ENCODE measurements around the gene NUDCD3.
"Not testable (repeated sequence)": the region's sequence is repeated elsewhere in the genome, so short reads cannot be mapped to it uniquely, and the experiment has no call there.

NUDCD3 gene

GRCh38 chr7:44515590-44516268 lies 25.3 kb upstream of the NUDCD3 start:
- Histone ChIP-seq H3K27ac (ENCODE audit: low read length) (no peak overlapping the region), H3K4me1 (ENCODE audit: control insufficient read depth, insufficient read depth, low read length) (no peaks in the 10 kb centered on the region), H3K27me3 (ENCODE audit: control insufficient read depth in 1 of 2, insufficient read depth in 2 of 2, low read length in 2 of 2) (no peaks in the 10 kb centered on the region)

GRCh38 chr7:44512736-44513135 lies 22.3 kb upstream of the NUDCD3 start:
- no peak overlapping the region for H3K9ac ChIP-seq (ENCODE audit: low read length in 2 of 2)
- no peak overlapping the region for H3K4me3 ChIP-seq (ENCODE audit: low read length in 2 of 2)
- no peaks in the 10 kb centered on the region for H3K9me3 ChIP-seq (ENCODE audit: control insufficient read depth in 2 of 2, low read length in 2 of 2)
- peaks cover 0 to 3% of the 10 kb centered on the region in 2 donors for H3K36me3 ChIP-seq (ENCODE audit: control insufficient read depth in 2 of 2, insufficient read depth in 2 of 2, low read length in 2 of 2)
- H3K27me3 ChIP-seq (ENCODE audit: control insufficient read depth in 1 of 2, insufficient read depth in 2 of 2, low read length in 2 of 2) = peaks cover 0 to 2% of the 10 kb centered on the region in 2 donors
- H3K27ac ChIP-seq (ENCODE audit: low read length) = no peak overlapping the region
- no peaks in the 10 kb centered on the region for H3K4me1 ChIP-seq (ENCODE audit: control insufficient read depth, insufficient read depth, low read length)

More at GRCh38 chr7:44515590-44516268, 25.3 kb upstream of the NUDCD3 start:
- H3K4me3 ChIP-seq (ENCODE audit: low read length in 2 of 2) = no peak overlapping the region
- no peaks in the 10 kb centered on the region for H3K9me3 ChIP-seq (ENCODE audit: control insufficient read depth in 2 of 2, low read length in 2 of 2)
- H3K36me3 ChIP-seq (ENCODE audit: control insufficient read depth in 2 of 2, insufficient read depth in 2 of 2, low read length in 2 of 2) = peaks cover 0 to 3% of the 10 kb centered on the region in 2 donors
- H3K9ac ChIP-seq (ENCODE audit: low read length in 2 of 2) = no peak overlapping the region

- Histone ChIP-seq H3K27ac (ENCODE audit: low read length) (no peak overlapping the region), H3K9me3 (ENCODE audit: control insufficient read depth in 2 of 2, low read length in 2 of 2) (no peaks in the 10 kb centered on the region), H3K4me3 (ENCODE audit: low read length in 2 of 2) (no peak overlapping the region), H3K9ac (ENCODE audit: low read length in 2 of 2) (no peak overlapping the region), H3K4me1 (ENCODE audit: control insufficient read depth, insufficient read depth, low read length) (no peaks in the 10 kb centered on the region), H3K27me3 (ENCODE audit: control insufficient read depth in 1 of 2, insufficient read depth in 2 of 2, low read length in 2 of 2) (peaks cover 0 to 2% of the 10 kb centered on the region in 2 donors), H3K36me3 (ENCODE audit: control insufficient read depth in 2 of 2, insufficient read depth in 2 of 2, low read length in 2 of 2) (peaks cover 0 to 3% of the 10 kb centered on the region in 2 donors)
Observed at GRCh38 chr7:44511863-44512468, 21.5 kb upstream of the NUDCD3 start.

- no peak overlapping the region for H3K4me3 ChIP-seq (ENCODE audit: low read length in 2 of 2)
- peaks cover 0 to 3% of the 10 kb centered on the region in 2 donors for H3K36me3 ChIP-seq (ENCODE audit: control insufficient read depth in 2 of 2, insufficient read depth in 2 of 2, low read length in 2 of 2)
- H3K4me1 ChIP-seq (ENCODE audit: control insufficient read depth, insufficient read depth, low read length) = no peaks in the 10 kb centered on the region
- H3K9me3 ChIP-seq (ENCODE audit: control insufficient read depth in 2 of 2, low read length in 2 of 2) = no peaks in the 10 kb centered on the region
- no peak overlapping the region for H3K9ac ChIP-seq (ENCODE audit: low read length in 2 of 2)
- peaks cover 0 to 2% of the 10 kb centered on the region in 2 donors for H3K27me3 ChIP-seq (ENCODE audit: control insufficient read depth in 1 of 2, insufficient read depth in 2 of 2, low read length in 2 of 2)
- H3K27ac ChIP-seq (ENCODE audit: low read length) = no peak overlapping the region
Observed at GRCh38 chr7:44511236-44511635, 20.8 kb upstream of the NUDCD3 start.

- no peak overlapping the region for H3K27ac ChIP-seq (ENCODE audit: low read length)
- H3K4me3 ChIP-seq (ENCODE audit: low read length in 2 of 2) = no peak overlapping the region
- H3K9ac ChIP-seq (ENCODE audit: low read length in 2 of 2) = no peak overlapping the region
- no peaks in the 10 kb centered on the region for H3K4me1 ChIP-seq (ENCODE audit: control insufficient read depth, insufficient read depth, low read length)
- peaks cover 0 to 3% of the 10 kb centered on the region in 2 donors for H3K36me3 ChIP-seq (ENCODE audit: control insufficient read depth in 2 of 2, insufficient read depth in 2 of 2, low read length in 2 of 2)
- no peaks in the 10 kb centered on the region for H3K9me3 ChIP-seq (ENCODE audit: control insufficient read depth in 2 of 2, low read length in 2 of 2)
- H3K27me3 ChIP-seq (ENCODE audit: control insufficient read depth in 1 of 2, insufficient read depth in 2 of 2, low read length in 2 of 2) = peaks cover 0 to 2% of the 10 kb centered on the region in 2 donors
Observed at GRCh38 chr7:44508328-44509030, 18.0 kb upstream of the NUDCD3 start.

- H3K27ac ChIP-seq (ENCODE audit: low read length); H3K4me3 ChIP-seq (ENCODE audit: low read length in 2 of 2); H3K9me3 ChIP-seq (ENCODE audit: control insufficient read depth in 2 of 2, low read length in 2 of 2); H3K36me3 ChIP-seq (ENCODE audit: control insufficient read depth in 2 of 2, insufficient read depth in 2 of 2, low read length in 2 of 2); H3K9ac ChIP-seq (ENCODE audit: low read length in 2 of 2); H3K27me3 ChIP-seq (ENCODE audit: control insufficient read depth in 1 of 2, insufficient read depth in 2 of 2, low read length in 2 of 2); H3K4me1 ChIP-seq (ENCODE audit: control insufficient read depth, insufficient read depth, low read length): not testable (repeated sequence)
Observed at GRCh38 chr7:44506592-44507288, 16.3 kb upstream of the NUDCD3 start.

- Histone ChIP-seq H3K27ac (ENCODE audit: low read length) (no peak overlapping the region), H3K4me1 (ENCODE audit: control insufficient read depth, insufficient read depth, low read length) (no peaks in the 10 kb centered on the region), H3K4me3 (ENCODE audit: low read length in 2 of 2) (no peak overlapping the region)
Observed at GRCh38 chr7:44505595-44505994, 15.1 kb upstream of the NUDCD3 start.

GRCh38 chr7:44498230-44498954 lies 7.9 kb upstream of the NUDCD3 start:
- H3K9ac ChIP-seq (ENCODE audit: low read length in 2 of 2) = no peak overlapping the region
- H3K27me3 ChIP-seq (ENCODE audit: control insufficient read depth in 1 of 2, insufficient read depth in 2 of 2, low read length in 2 of 2) = no peaks in the 10 kb centered on the region
- H3K4me1 ChIP-seq (ENCODE audit: control insufficient read depth, insufficient read depth, low read length) = no peaks in the 10 kb centered on the region
- H3K27ac ChIP-seq (ENCODE audit: low read length) = no peak overlapping the region
- no peaks in the 10 kb centered on the region for H3K9me3 ChIP-seq (ENCODE audit: control insufficient read depth in 2 of 2, low read length in 2 of 2)
- H3K4me3 ChIP-seq (ENCODE audit: low read length in 2 of 2) = no peak overlapping the region
- no peaks in the 10 kb centered on the region for H3K36me3 ChIP-seq (ENCODE audit: control insufficient read depth in 2 of 2, insufficient read depth in 2 of 2, low read length in 2 of 2)

More at GRCh38 chr7:44505595-44505994, 15.1 kb upstream of the NUDCD3 start:
- H3K36me3 ChIP-seq (ENCODE audit: control insufficient read depth in 2 of 2, insufficient read depth in 2 of 2, low read length in 2 of 2) = no peaks in the 10 kb centered on the region
- no peaks in the 10 kb centered on the region for H3K9me3 ChIP-seq (ENCODE audit: control insufficient read depth in 2 of 2, low read length in 2 of 2)
- no peak overlapping the region for H3K9ac ChIP-seq (ENCODE audit: low read length in 2 of 2)
- H3K27me3 ChIP-seq (ENCODE audit: control insufficient read depth in 1 of 2, insufficient read depth in 2 of 2, low read length in 2 of 2) = peaks cover 0 to 2% of the 10 kb centered on the region in 2 donors

- H3K4me3 ChIP-seq (ENCODE audit: low read length in 2 of 2) = no peak overlapping the region
Observed at GRCh38 chr7:44497155-44498027, 6.9 kb upstream of the NUDCD3 start.

More at GRCh38 chr7:44497155-44498027, 6.9 kb upstream of the NUDCD3 start:
- Histone ChIP-seq H3K36me3 (ENCODE audit: control insufficient read depth in 2 of 2, insufficient read depth in 2 of 2, low read length in 2 of 2) (no peaks in the 10 kb centered on the region), H3K27me3 (ENCODE audit: control insufficient read depth in 1 of 2, insufficient read depth in 2 of 2, low read length in 2 of 2) (no peaks in the 10 kb centered on the region), H3K27ac (ENCODE audit: low read length) (no peak overlapping the region), H3K4me1 (ENCODE audit: control insufficient read depth, insufficient read depth, low read length) (no peaks in the 10 kb centered on the region), H3K9ac (ENCODE audit: low read length in 2 of 2) (no peak overlapping the region), H3K9me3 (ENCODE audit: control insufficient read depth in 2 of 2, low read length in 2 of 2) (no peaks in the 10 kb centered on the region)

Measured in stomach smooth muscle (tissue), 2 donors.